Effector memory CD4-positive, alpha-beta T cell (primary cell): ENCODE results near the gene NDUFS1.
"Not testable (repeated sequence)": the region's sequence is repeated elsewhere in the genome, so short reads cannot be mapped to it uniquely, and the experiment has no call there.

Experiments used
- DNase-seq, 3 donors: peaks; one replicate each; pipeline ENCODE4 v3.0.0-alpha.2; 2020
- H3K27ac ChIP-seq: 2 replicates; pipeline ENCODE4 v1.7.0; 2013; ENCODE audit warnings: mild to moderate bottlenecking, low read length, moderate library complexity; ENCODE audit not compliant: insufficient read depth, poor library complexity, severe bottlenecking
- H3K27me3 ChIP-seq: replicated peaks from 2 replicates; pipeline ENCODE4 v1.7.0; 2013; ENCODE audit warnings: mild to moderate bottlenecking, low read length; ENCODE audit not compliant: insufficient read depth, control insufficient read depth, poor library complexity, severe bottlenecking
- H3K36me3 ChIP-seq: 2 replicates; pipeline ENCODE4 v1.7.0; 2013; ENCODE audit warnings: mild to moderate bottlenecking, low read length, moderate library complexity; ENCODE audit not compliant: control insufficient read depth, insufficient read depth
- H3K4me1 ChIP-seq: 2 replicates; pipeline ENCODE4 v1.7.0; 2013; ENCODE audit warnings: low read length, mild to moderate bottlenecking; ENCODE audit not compliant: control insufficient read depth, insufficient read depth, poor library complexity, severe bottlenecking
- H3K4me3 ChIP-seq: 2 replicates; pipeline ENCODE4 v1.7.0; 2013; ENCODE audit warnings: low read length, low read depth, mild to moderate bottlenecking; ENCODE audit not compliant: insufficient read depth, poor library complexity, severe bottlenecking
- H3K9me3 ChIP-seq: 2 replicates; pipeline ENCODE4 v1.7.0; 2013; ENCODE audit warnings: mild to moderate bottlenecking, low read length, moderate library complexity; ENCODE audit not compliant: control insufficient read depth
- total RNA-seq, 3 donors: gene quantifications; one replicate each; lab custom pipeline; 2026; lab: John Stamatoyannopoulos, UW

Gene NDUFS1
- total RNA-seq: 52.4 to 60.8 (median 60.5) reads per million in 3 donors

- peaks cover 20% of the 10 kb centered on the region for H3K36me3 ChIP-seq
- H3K9me3 ChIP-seq: no peaks in the 10 kb centered on the region
- H3K27me3 ChIP-seq: no peaks in the 10 kb centered on the region
- peak within 1 kb of the TSS; percentile 82 for H3K4me3 ChIP-seq
- peak; percentile 91 to 96 (median 94) for DNase-seq
- peak within 1 kb of the TSS; percentile 87 for H3K27ac ChIP-seq
- H3K4me1 ChIP-seq: peaks cover 14% of the 10 kb centered on the region
These were observed at the start of gene NDUFS1, which contains the start of gene EEF1B2 for GRCh38 chr2:206159346-206160124. Gene NDUFS1, minus strand, starts transcription at chr2:206159444. Its CDS starts 5,766 bp downstream, at chr2:206153678. Gene EEF1B2, plus strand, starts transcription at chr2:206159895. Its CDS starts 85 bp downstream, at chr2:206159980.

GRCh38 chr2:206208900-206209299 is 49.7 kb upstream of the NDUFS1 start:
- Histone ChIP-seq H3K9me3 (no peaks in the 10 kb centered on the region), H3K36me3 (no peaks in the 10 kb centered on the region), H3K4me3 (no peak overlapping the region), H3K4me1 (no peaks in the 10 kb centered on the region), H3K27ac (no peak overlapping the region), H3K27me3 (no peaks in the 10 kb centered on the region)
- no peak for DNase-seq

- not testable (repeated sequence) for H3K27me3 ChIP-seq, H3K4me1 ChIP-seq, H3K9me3 ChIP-seq, H3K4me3 ChIP-seq, DNase-seq, H3K27ac ChIP-seq, H3K36me3 ChIP-seq
These were observed 48.1 kb upstream of the NDUFS1 start for GRCh38 chr2:206207316-206207715.

GRCh38 chr2:206204710-206205109 is 45.5 kb upstream of the NDUFS1 start:
- Histone ChIP-seq H3K4me3 (no peak overlapping the region), H3K4me1 (no peaks in the 10 kb centered on the region), H3K27me3 (no peaks in the 10 kb centered on the region), H3K9me3 (no peaks in the 10 kb centered on the region), H3K27ac (no peak overlapping the region), H3K36me3 (no peaks in the 10 kb centered on the region)
- no peak for DNase-seq

GRCh38 chr2:206203331-206203730 is 44.1 kb upstream of the NDUFS1 start:
- no peaks in the 10 kb centered on the region for H3K9me3 ChIP-seq
- H3K27me3 ChIP-seq: no peaks in the 10 kb centered on the region

GRCh38 chr2:206202446-206202845 is 43.2 kb upstream of the NDUFS1 start:
- Histone ChIP-seq H3K9me3 (no peaks in the 10 kb centered on the region), H3K27ac (no peak overlapping the region), H3K36me3 (no peaks in the 10 kb centered on the region), H3K4me1 (no peaks in the 10 kb centered on the region), H3K4me3 (no peak overlapping the region), H3K27me3 (no peaks in the 10 kb centered on the region)
- DNase-seq: no peak

More at GRCh38 chr2:206203331-206203730, 44.1 kb upstream of the NDUFS1 start:
- Histone ChIP-seq H3K27ac (no peak overlapping the region), H3K36me3 (no peaks in the 10 kb centered on the region), H3K4me3 (no peak overlapping the region), H3K4me1 (no peaks in the 10 kb centered on the region)
- DNase-seq: no peak

GRCh38 chr2:206201075-206201848 is 42.0 kb upstream of the NDUFS1 start:
- Histone ChIP-seq H3K4me3 (no peak overlapping the region), H3K36me3 (no peaks in the 10 kb centered on the region), H3K27me3 (no peaks in the 10 kb centered on the region), H3K27ac (no peak overlapping the region), H3K4me1 (no peaks in the 10 kb centered on the region), H3K9me3 (no peaks in the 10 kb centered on the region)
- no peak for DNase-seq

- Histone ChIP-seq H3K36me3 (no peaks in the 10 kb centered on the region), H3K9me3 (no peaks in the 10 kb centered on the region), H3K4me3 (no peak overlapping the region), H3K27ac (no peak overlapping the region), H3K27me3 (no peaks in the 10 kb centered on the region), H3K4me1 (no peaks in the 10 kb centered on the region)
- DNase-seq: no peak
These were observed 39.4 kb upstream of the NDUFS1 start for GRCh38 chr2:206198677-206199076.

- DNase-seq: no peak
- H3K27ac ChIP-seq: no peak overlapping the region
- no peaks in the 10 kb centered on the region for H3K4me1 ChIP-seq
- H3K27me3 ChIP-seq: no peaks in the 10 kb centered on the region
- no peaks in the 10 kb centered on the region for H3K36me3 ChIP-seq
- no peak overlapping the region for H3K4me3 ChIP-seq
- no peaks in the 10 kb centered on the region for H3K9me3 ChIP-seq
These were observed 34.6 kb upstream of the NDUFS1 start for GRCh38 chr2:206193671-206194357.
